Spleen (tissue), 7 donors: Measurements from ENCODE around the gene LRP1-AS.

ENCODE experiments used
- CTCF ChIP-seq, 11 experiments: fragments of 200-600 bp in 7 of 11; fragments of 450-650 bp in 4 of 11; sonication (generic) in 4 of 11; IDR thresholded peaks in 8 of 11; conservative IDR thresholded peaks in 3 of 11; 1 replicate in 7 of 11; 2 replicates in 4 of 11; pipeline versions ENCODE4 v1.4.0 to v1.8.0; 2016 to 2021; ENCODE audit warnings: antibody characterized with exemption in 11 of 11, inconsistent platforms in 4 of 11, mild to moderate bottlenecking in 1 of 11
- POLR2A ChIP-seq, 3 donors: fragments of 450-650 bp; IDR thresholded peaks; one replicate each; pipeline ENCODE4 v1.5.1; 2017; ENCODE audit warnings: antibody characterized with exemption in 3 of 3, mild to moderate bottlenecking in 1 of 3
- POLR2AphosphoS5 ChIP-seq, 3 donors: sonication (generic); formaldehyde crosslinking; IDR thresholded peaks; one replicate each; pipeline ENCODE4 v1.5.1; 2017; ENCODE audit warnings: antibody characterized with exemption in 3 of 3
- donor health status: DM: no; HTN: no; CAD: no; lungs with moderate emphysema.
- donor health status: DM: no; HTN: no; CAD: no.
- donor health status: DM: no; HTN: no; CAD: no.

DNA sequence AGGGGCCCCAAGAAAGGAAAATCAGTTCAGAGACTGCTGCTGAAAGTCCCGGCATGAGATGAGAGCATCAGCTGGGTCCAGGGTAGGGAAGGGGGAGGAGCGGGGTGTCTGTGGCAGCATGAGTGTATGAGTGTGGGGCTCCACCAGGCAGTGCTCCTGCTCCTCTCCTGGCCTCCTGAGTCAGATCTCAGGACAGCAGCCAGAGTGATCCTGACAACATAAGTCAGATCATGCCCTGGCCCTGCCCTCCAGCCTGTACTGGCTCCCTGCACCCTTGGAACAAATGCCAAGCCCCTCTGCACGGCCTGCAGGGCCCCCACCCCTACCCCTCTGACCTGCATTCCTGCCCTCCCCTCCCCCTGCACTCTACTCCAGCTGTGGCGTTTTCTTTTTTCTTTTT is 24.2 kb upstream of the LRP1-AS start:
- TF ChIP-seq CTCF (IDR thresholded peaks at IDR 0.05 in 8 of 11, conservative IDR thresholded peaks at IDR 0.05 in 3 of 11) (no peak), POLR2A (IDR thresholded peaks at IDR 0.05) (no peak), POLR2AphosphoS5 (IDR thresholded peaks at IDR 0.05) (peak in 1 of 3 donors; percentile 16)
